Neuronal stem cell (in vitro differentiated cells): Measurements from ENCODE around the gene ARMH3.

ENCODE experiments used
- DNase-seq: peaks from one replicate; pipeline ENCODE4 v3.0.0-alpha.2; 2013; ENCODE audit warnings: low spot score
- H2AFZ ChIP-seq: one replicate; pipeline ENCODE4 v1.6.1; 2013; ENCODE audit warnings: mild to moderate bottlenecking, low read length, inconsistent platforms
- H2AK5ac ChIP-seq: 2 replicates; pipeline ENCODE4 v1.6.1; 2013; ENCODE audit warnings: low read depth, mild to moderate bottlenecking, inconsistent platforms, low read length, moderate library complexity, mixed read lengths
- H2BK120ac ChIP-seq: 2 replicates; pipeline ENCODE4 v1.6.1; 2013; ENCODE audit warnings: low read depth, mild to moderate bottlenecking, inconsistent platforms, low read length, moderate library complexity, mixed read lengths
- H2BK12ac ChIP-seq: one replicate; pipeline ENCODE4 v1.6.1; 2013; ENCODE audit warnings: low read length, inconsistent platforms
- H2BK15ac ChIP-seq: 2 replicates; pipeline ENCODE4 v1.6.1; 2013; ENCODE audit warnings: mild to moderate bottlenecking, low read length, inconsistent platforms, mixed read lengths
- H2BK5ac ChIP-seq: one replicate; pipeline ENCODE4 v1.6.1; 2013; ENCODE audit warnings: inconsistent platforms, mild to moderate bottlenecking, low read length, moderate library complexity
- H3K14ac ChIP-seq: one replicate; pipeline ENCODE4 v1.6.1; 2013; ENCODE audit warnings: low read length, inconsistent platforms
- H3K18ac ChIP-seq: 2 replicates; pipeline ENCODE4 v1.6.1; 2013; ENCODE audit warnings: low read length, inconsistent platforms
- H3K23ac ChIP-seq: 2 replicates; pipeline ENCODE4 v1.6.1; 2013; ENCODE audit warnings: low read depth, mild to moderate bottlenecking, mixed read lengths, low read length, inconsistent platforms; ENCODE audit not compliant: poor library complexity
- H3K27ac ChIP-seq: replicated peaks from 3 replicates; pipeline ENCODE4 v1.5.1; 2013; ENCODE audit warnings: low read length, inconsistent platforms
- H3K27me3 ChIP-seq, 3 experiments: 2 replicates each; pipeline ENCODE4 v1.6.1; 2013; ENCODE audit warnings: low read length in 3 of 3, mild to moderate bottlenecking in 2 of 3, inconsistent platforms in 1 of 3, low read depth in 1 of 3, mixed read lengths in 1 of 3, moderate library complexity in 1 of 3; ENCODE audit not compliant: control insufficient read depth in 3 of 3, insufficient read depth in 3 of 3
- H3K36me3 ChIP-seq, 2 donors: replicated peaks in 1 of 2; 2 replicates each; pipeline ENCODE4 v1.6.1; 2013; ENCODE audit warnings: low read length in 2 of 2; ENCODE audit not compliant: control insufficient read depth in 2 of 2, insufficient read depth in 2 of 2
- H3K4ac ChIP-seq: 2 replicates; pipeline ENCODE4 v1.6.1; 2013; ENCODE audit warnings: inconsistent platforms, mild to moderate bottlenecking, low read length, moderate library complexity
- H3K4me1 ChIP-seq, 2 donors: 1 replicate in 1 of 2; 2 replicates in 1 of 2; pipeline ENCODE4 v1.6.1; 2013; ENCODE audit warnings: low read length in 2 of 2, low read depth in 1 of 2; ENCODE audit not compliant: control insufficient read depth in 2 of 2, insufficient read depth in 1 of 2
- H3K4me2 ChIP-seq: one replicate; pipeline ENCODE4 v1.6.1; 2013; ENCODE audit warnings: mild to moderate bottlenecking, low read length, inconsistent platforms; ENCODE audit not compliant: insufficient read depth, poor library complexity, severe bottlenecking
- H3K4me3 ChIP-seq, 2 donors: 2 replicates each; pipeline ENCODE4 v1.5.1; 2013; ENCODE audit warnings: low read length in 2 of 2, mild to moderate bottlenecking in 2 of 2, inconsistent platforms in 1 of 2, moderate library complexity in 1 of 2
- H3K79me1 ChIP-seq: one replicate; pipeline ENCODE4 v1.6.1; 2013; ENCODE audit warnings: low read depth, mild to moderate bottlenecking, inconsistent platforms, low read length, moderate library complexity
- H3K9ac ChIP-seq: one replicate; pipeline ENCODE4 v1.6.1; 2013; ENCODE audit warnings: mild to moderate bottlenecking, low read depth, low read length, inconsistent platforms; ENCODE audit not compliant: poor library complexity
- H3K9me3 ChIP-seq, 2 donors: replicated peaks in 1 of 2; 2 replicates each; pipeline versions ENCODE3 to v1.6.1; 2013; ENCODE audit warnings: low read length in 2 of 2, mild to moderate bottlenecking in 2 of 2, inconsistent platforms in 1 of 2, low read depth in 1 of 2, mixed read lengths in 1 of 2, moderate library complexity in 1 of 2; ENCODE audit not compliant: control insufficient read depth in 2 of 2, insufficient read depth in 1 of 2
- H4K8ac ChIP-seq: one replicate; pipeline ENCODE4 v1.6.1; 2013; ENCODE audit warnings: low read depth, mild to moderate bottlenecking, inconsistent platforms, low read length, moderate library complexity
- H4K91ac ChIP-seq: one replicate; pipeline ENCODE4 v1.6.1; 2013; ENCODE audit warnings: low read length, low read depth, mild to moderate bottlenecking, inconsistent platforms; ENCODE audit not compliant: poor library complexity
- WGBS, 2 donors: extraction: QIAGEN DNeasy Blood & Tissue Kit; methylation state at CpG; one replicate each; pipeline ENCODE4 v1.1.7; 2013; ENCODE audit warnings: missing lambda C conversion rate in 2 of 2, mixed read lengths in 1 of 2; ENCODE audit not compliant: insufficient read length in 2 of 2, insufficient replicate concordance in 1 of 2; ENCODE audit errors: extremely low coverage in 2 of 2; 5-methylcytosine and 5-hydroxymethylcytosine counted together

Gene ARMH3

DNA sequence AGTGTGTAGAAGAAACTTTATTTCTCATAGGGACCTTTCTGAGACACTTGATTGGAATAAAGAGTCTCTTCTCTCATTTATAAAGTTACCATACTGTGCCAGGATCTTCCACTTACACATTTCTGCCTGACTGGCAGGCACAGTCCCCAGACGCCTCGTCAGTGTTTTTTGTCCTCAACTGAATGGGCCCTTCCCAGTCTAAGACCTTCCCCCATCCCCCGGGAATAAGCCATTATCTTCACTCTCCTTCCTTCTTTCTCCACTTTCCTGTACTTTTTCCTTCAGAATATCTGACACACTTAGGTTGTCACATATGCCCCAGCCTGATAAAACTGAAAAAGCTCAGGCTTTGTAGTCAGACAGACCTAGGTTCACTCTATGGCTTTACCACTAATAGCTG lies 177.1 kb downstream of the ARMH3 start:
- Histone ChIP-seq H2BK12ac (no peak overlapping the region), H3K4me3 (no peak overlapping the region), H4K8ac (no peak overlapping the region), H3K27me3 (no peaks in the 10 kb centered on the region), H3K36me3 (no peaks in the 10 kb centered on the region), H3K14ac (no peak overlapping the region), H3K27ac (no peak overlapping the region), H3K23ac (no peak overlapping the region), H2AK5ac (no peak overlapping the region), H2AFZ (no peak overlapping the region), H3K4ac (no peak overlapping the region), H3K9ac (no peak overlapping the region), H2BK120ac (no peak overlapping the region), H4K91ac (no peak overlapping the region), H3K79me1 (no peaks in the 10 kb centered on the region), H3K4me2 (no peak overlapping the region), H3K18ac (no peak overlapping the region), H3K4me1 (peaks cover 8 to 14% of the 10 kb centered on the region in 2 donors), H2BK5ac (no peak overlapping the region), H3K9me3 (no peaks in the 10 kb centered on the region), H2BK15ac (no peak overlapping the region)
- no peak for DNase-seq
- no CpG with 5 or more reads among the region's 3 CpGs for WGBS, 2 donors

DNA sequence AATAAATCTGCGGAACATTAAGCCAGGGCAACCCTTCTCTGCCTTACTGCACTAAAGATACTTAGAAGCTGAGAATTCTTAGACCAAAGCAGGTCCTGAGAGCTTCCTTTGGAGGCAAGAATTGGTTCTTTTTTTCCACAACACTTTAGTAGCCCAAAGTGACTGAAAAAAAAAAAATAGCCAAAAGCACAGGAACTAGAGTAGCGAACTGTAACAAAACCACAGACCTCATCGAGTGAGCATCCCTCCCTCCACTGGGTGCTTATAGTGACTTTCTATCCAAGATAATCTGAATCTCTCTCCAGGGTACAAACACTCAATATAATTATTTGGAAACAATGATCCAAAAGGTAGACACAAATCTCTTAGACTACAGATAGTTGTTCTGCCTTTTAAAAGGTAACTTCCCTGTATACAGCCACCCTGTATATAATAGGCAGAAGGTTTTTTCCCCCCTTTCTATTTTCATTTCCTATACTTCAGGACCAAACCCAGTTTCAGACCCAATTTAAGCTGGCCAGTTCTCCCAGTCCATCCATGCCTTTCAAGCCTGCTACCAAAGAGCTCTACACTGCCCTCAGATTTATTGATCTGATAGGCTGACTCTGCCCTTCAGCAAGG lies 180.8 kb downstream of the ARMH3 start:
- no peaks in the 10 kb centered on the region for H3K9me3 ChIP-seq
- no CpG with 5 or more reads among the region's 3 CpGs for whole genome bisulfite sequencing, 2 donors
- no peak overlapping the region for H2AK5ac ChIP-seq
- no peak overlapping the region for H2BK5ac ChIP-seq
- H3K4me2 ChIP-seq, result no peak overlapping the region
- no peak overlapping the region for H2BK12ac ChIP-seq
- no peak overlapping the region for H3K18ac ChIP-seq
- H2BK15ac ChIP-seq, result no peak overlapping the region
- no peak overlapping the region for H3K14ac ChIP-seq
- H3K23ac ChIP-seq, result no peak overlapping the region
- H3K4me1 ChIP-seq, result peaks cover 8 to 13% of the 10 kb centered on the region in 2 donors
- no peaks in the 10 kb centered on the region for H3K27me3 ChIP-seq
- H3K27ac ChIP-seq, result no peak overlapping the region
- DNase-seq, result no peak
- no peaks in the 10 kb centered on the region for H3K36me3 ChIP-seq
- no peak overlapping the region for H3K4ac ChIP-seq
- H2AFZ ChIP-seq, result no peak overlapping the region
- no peak overlapping the region for H4K8ac ChIP-seq
- no peak overlapping the region for H3K4me3 ChIP-seq
- no peak overlapping the region for H3K9ac ChIP-seq
- no peak overlapping the region for H2BK120ac ChIP-seq
- no peaks in the 10 kb centered on the region for H3K79me1 ChIP-seq
- H4K91ac ChIP-seq, result no peak overlapping the region

DNA sequence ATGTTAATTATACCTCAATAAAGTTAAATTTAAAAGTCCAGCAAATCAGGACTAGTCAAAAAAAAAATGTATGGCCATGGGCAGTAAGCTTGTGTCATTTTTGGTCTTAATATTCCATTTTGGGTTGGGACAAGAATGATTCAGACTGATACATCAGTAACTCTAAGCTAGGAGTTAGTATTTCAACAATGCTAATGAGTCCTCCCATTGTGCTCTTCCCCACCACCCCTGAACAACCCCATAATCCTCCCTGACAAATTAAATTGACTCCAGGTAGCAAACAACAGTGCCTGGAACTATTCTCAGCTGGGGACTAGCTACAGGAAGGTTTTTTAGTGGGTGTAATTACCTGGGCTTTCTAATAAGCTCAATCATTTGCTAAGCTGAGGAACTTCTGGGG lies 181.7 kb downstream of the ARMH3 start:
- Histone ChIP-seq H4K91ac (no peak overlapping the region), H2AFZ (no peak overlapping the region), H3K79me1 (no peaks in the 10 kb centered on the region), H2BK12ac (no peak overlapping the region), H3K36me3 (no peaks in the 10 kb centered on the region), H3K27ac (no peak overlapping the region), H4K8ac (no peak overlapping the region), H3K9ac (no peak overlapping the region), H3K4me3 (no peak overlapping the region), H3K4me1 (peaks cover 5 to 8% of the 10 kb centered on the region in 2 donors), H2AK5ac (no peak overlapping the region), H2BK120ac (no peak overlapping the region), H3K4ac (no peak overlapping the region), H3K18ac (no peak overlapping the region), H2BK15ac (no peak overlapping the region), H2BK5ac (no peak overlapping the region), H3K23ac (no peak overlapping the region), H3K9me3 (no peaks in the 10 kb centered on the region), H3K4me2 (no peak overlapping the region), H3K14ac (no peak overlapping the region), H3K27me3 (no peaks in the 10 kb centered on the region)
- DNase-seq, result no peak

DNA sequence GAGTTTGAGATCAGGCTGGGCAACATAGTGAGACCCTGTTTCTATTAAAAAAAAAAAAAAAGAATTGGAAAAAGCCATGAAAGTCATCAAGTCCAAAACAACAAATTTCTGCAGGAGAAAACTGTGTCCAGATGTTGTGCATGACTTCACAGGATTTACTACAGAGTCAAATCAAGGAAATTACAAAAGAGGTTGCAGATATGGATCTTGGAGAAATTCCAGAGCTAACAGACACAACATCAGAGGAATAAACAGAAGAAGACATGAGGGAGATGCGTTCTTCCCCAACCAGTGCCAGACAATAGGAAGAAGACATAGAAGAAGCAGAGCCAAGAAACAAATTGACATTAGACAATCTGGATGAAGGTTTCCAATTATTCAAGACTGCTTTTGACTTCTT lies 188.0 kb downstream of the ARMH3 start:
- no peak overlapping the region for H4K8ac ChIP-seq

More for the DNA sequence above, 188.0 kb downstream of the ARMH3 start:
- Histone ChIP-seq H3K4me2 (no peak overlapping the region), H3K9ac (no peak overlapping the region), H3K9me3 (no peaks in the 10 kb centered on the region), H2BK120ac (no peak overlapping the region), H3K18ac (no peak overlapping the region), H2BK5ac (no peak overlapping the region), H3K27ac (no peak overlapping the region), H2AK5ac (no peak overlapping the region), H4K91ac (no peak overlapping the region), H2AFZ (no peak overlapping the region), H2BK12ac (no peak overlapping the region), H3K79me1 (no peaks in the 10 kb centered on the region), H3K4me1 (no peaks in the 10 kb centered on the region), H3K4me3 (no peak overlapping the region), H3K36me3 (no peaks in the 10 kb centered on the region), H3K23ac (no peak overlapping the region), H3K4ac (no peak overlapping the region), H2BK15ac (no peak overlapping the region), H3K27me3 (no peaks in the 10 kb centered on the region), H3K14ac (no peak overlapping the region)
- DNase-seq, result no peak
- WGBS, 2 donors, result no CpG with 5 or more reads among the region's 1 CpG
